Measurements from ENCODE around the gene ZNF318.
"Not testable (repeated sequence)": the region's sequence is repeated elsewhere in the genome, so short reads cannot be mapped to it uniquely, and the experiment has no call there.

GRCh38 chr6:43393133-43393532 lies 23.7 kb upstream of the ZNF318 start:
- TF ChIP-seq, protein P1, sequence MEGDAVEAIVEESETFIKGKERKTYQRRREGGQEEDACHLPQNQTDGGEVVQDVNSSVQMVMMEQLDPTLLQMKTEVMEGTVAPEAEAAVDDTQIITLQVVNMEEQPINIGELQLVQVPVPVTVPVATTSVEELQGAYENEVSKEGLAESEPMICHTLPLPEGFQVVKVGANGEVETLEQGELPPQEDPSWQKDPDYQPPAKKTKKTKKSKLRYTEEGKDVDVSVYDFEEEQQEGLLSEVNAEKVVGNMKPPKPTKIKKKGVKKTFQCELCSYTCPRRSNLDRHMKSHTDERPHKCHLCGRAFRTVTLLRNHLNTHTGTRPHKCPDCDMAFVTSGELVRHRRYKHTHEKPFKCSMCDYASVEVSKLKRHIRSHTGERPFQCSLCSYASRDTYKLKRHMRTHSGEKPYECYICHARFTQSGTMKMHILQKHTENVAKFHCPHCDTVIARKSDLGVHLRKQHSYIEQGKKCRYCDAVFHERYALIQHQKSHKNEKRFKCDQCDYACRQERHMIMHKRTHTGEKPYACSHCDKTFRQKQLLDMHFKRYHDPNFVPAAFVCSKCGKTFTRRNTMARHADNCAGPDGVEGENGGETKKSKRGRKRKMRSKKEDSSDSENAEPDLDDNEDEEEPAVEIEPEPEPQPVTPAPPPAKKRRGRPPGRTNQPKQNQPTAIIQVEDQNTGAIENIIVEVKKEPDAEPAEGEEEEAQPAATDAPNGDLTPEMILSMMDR (conservative IDR thresholded peaks at IDR 0.05 in 1 of 2, IDR thresholded peaks at IDR 0.05 in 1 of 2; ENCODE audit: extremely low read depth in 1 of 2, insufficient read depth in 1 of 2, low read depth in 1 of 2, low read length in 2 of 2) = not testable (repeated sequence)
- TF ChIP-seq EZH2 (IDR thresholded peaks at IDR 0.05; ENCODE audit: borderline replicate concordance, low read length) = not testable (repeated sequence)

All from mammary epithelial cell (primary cell).